ENCODE measurements around the gene CFAP99.

- TF ChIP-seq ZNF274 (IDR thresholded peaks at IDR 0.05; ENCODE audit: low read depth, low read length) (no peak), YY1 (IDR thresholded peaks at IDR 0.05; ENCODE audit: insufficient read depth, insufficient read length) (no peak), SUZ12 (IDR thresholded peaks at IDR 0.05; ENCODE audit: extremely low read depth, insufficient read depth, insufficient read length) (no peak)
Observed at GRCh38 chr4:2428496-2429213, 9.9 kb downstream of the CFAP99 start.

Measured in NT2/D1 (cell line).